SK-N-SH treated with all-trans-retinoic acid at 6 μM for 48 hours (cell line): Measurements from ENCODE around the gene SLC7A5.
"Not testable (repeated sequence)": the region's sequence is repeated elsewhere in the genome, so short reads cannot be mapped to it uniquely, and the experiment has no call there.

Experiments used
- ATAC-seq: fragments of 200-7000 bp; cut with Tn5 transposase; 3 replicates; pipeline ENCODE4 v1.9.1; 2020; ENCODE audit warnings: mild to moderate bottlenecking, moderate library complexity
- ARNTL ChIP-seq: fragments of 450-650 bp; formaldehyde crosslinking; IDR thresholded peaks from 2 replicates; pipeline ENCODE4 v1.5.0; 2020; ENCODE audit warnings: low read depth, mild to moderate bottlenecking, moderate library complexity, borderline replicate concordance
- CSDC2 ChIP-seq: fragments of 250-450 bp; sonication (Bioruptor Pico); IDR thresholded peaks from 2 replicates; pipeline ENCODE4 v1.5.0; 2020; ENCODE audit warnings: mild to moderate bottlenecking, moderate library complexity
- ESRRG ChIP-seq: fragments of 250-450 bp; sonication (Bioruptor Pico); IDR thresholded peaks from 2 replicates; pipeline ENCODE4 v1.6.1; 2021; ENCODE audit warnings: mild to moderate bottlenecking
- GLIS3 ChIP-seq: fragments of 250-450 bp; sonication (Bioruptor Pico); IDR thresholded peaks from 2 replicates; pipeline ENCODE4 v1.5.0; 2020; ENCODE audit warnings: mild to moderate bottlenecking, moderate library complexity
- ISL1 ChIP-seq: fragments of 250-450 bp; sonication (Bioruptor Pico); IDR thresholded peaks from 2 replicates; pipeline ENCODE4 v2.1.2; 2022; ENCODE audit warnings: mild to moderate bottlenecking, moderate library complexity
- OSR1 ChIP-seq: fragments of 250-450 bp; sonication (Bioruptor Pico); IDR thresholded peaks from 2 replicates; pipeline ENCODE4 v1.8.0; 2022; ENCODE audit warnings: moderate library complexity, mild to moderate bottlenecking, inconsistent platforms
- PPARA ChIP-seq: fragments of 250-450 bp; sonication (Bioruptor Pico); IDR thresholded peaks from 2 replicates; pipeline ENCODE4 v1.5.0; 2020; ENCODE audit warnings: mild to moderate bottlenecking, borderline replicate concordance
- RARB ChIP-seq: fragments of 250-450 bp; sonication (Bioruptor Pico); IDR thresholded peaks from 2 replicates; pipeline ENCODE4 v1.8.0; 2021; ENCODE audit warnings: mild to moderate bottlenecking, moderate library complexity
- SNAI2 ChIP-seq: fragments of 250-450 bp; sonication (Bioruptor Pico); IDR thresholded peaks from 2 replicates; pipeline ENCODE4 v1.5.0; 2020; ENCODE audit warnings: mild to moderate bottlenecking, moderate library complexity
- TCF4 ChIP-seq: fragments of 250-450 bp; sonication (Bioruptor Pico); IDR thresholded peaks from 2 replicates; pipeline ENCODE4 v1.8.0; 2021; ENCODE audit warnings: mild to moderate bottlenecking, moderate library complexity, borderline replicate concordance
- ZFP3 ChIP-seq: fragments of 250-450 bp; sonication (Bioruptor Pico); IDR thresholded peaks from 2 replicates; pipeline ENCODE4 v1.5.0; 2020; ENCODE audit warnings: mild to moderate bottlenecking, moderate library complexity
- ZFP30 ChIP-seq: fragments of 450-650 bp; formaldehyde crosslinking; IDR thresholded peaks from 2 replicates; pipeline ENCODE4 v1.5.0; 2022; ENCODE audit warnings: mild to moderate bottlenecking, moderate library complexity
- ZNF565 ChIP-seq: fragments of 450-650 bp; formaldehyde crosslinking; conservative IDR thresholded peaks from 2 replicates; pipeline ENCODE4 v1.5.0; 2020; ENCODE audit warnings: low read depth, mild to moderate bottlenecking, moderate library complexity
- ZNF70 ChIP-seq: fragments of 450-650 bp; formaldehyde crosslinking; IDR thresholded peaks from 2 replicates; pipeline ENCODE4 v1.5.0; 2020; ENCODE audit warnings: mild to moderate bottlenecking, moderate library complexity
- ZNF8 ChIP-seq: fragments of 450-650 bp; formaldehyde crosslinking; IDR thresholded peaks from 2 replicates; pipeline ENCODE4 v1.5.0; 2020; ENCODE audit warnings: mild to moderate bottlenecking, moderate library complexity
- TF ChIP-seq, protein P1 (sequence below): fragments of 250-450 bp; sonication (Bioruptor Pico); IDR thresholded peaks from 2 replicates; pipeline ENCODE4 v1.5.1; 2021; ENCODE audit warnings: mild to moderate bottlenecking, moderate library complexity
- TF ChIP-seq, protein P2 (sequence below): fragments of 250-450 bp; sonication (Bioruptor Pico); IDR thresholded peaks from 2 replicates; pipeline ENCODE4 v1.8.0; 2020; ENCODE audit warnings: mild to moderate bottlenecking, moderate library complexity, borderline replicate concordance
- TF ChIP-seq, protein P3 (sequence below): fragments of 250-450 bp; sonication (Bioruptor Pico); IDR thresholded peaks from 2 replicates; pipeline ENCODE4 v1.5.0; 2020; ENCODE audit warnings: mild to moderate bottlenecking, moderate library complexity
- TF ChIP-seq, protein P4 (sequence below): fragments of 250-450 bp; sonication (Bioruptor Pico); IDR thresholded peaks from 2 replicates; pipeline ENCODE4 v1.8.0; 2021; ENCODE audit warnings: low read depth, mild to moderate bottlenecking, moderate library complexity, borderline replicate concordance

SLC7A5 gene

DNA sequence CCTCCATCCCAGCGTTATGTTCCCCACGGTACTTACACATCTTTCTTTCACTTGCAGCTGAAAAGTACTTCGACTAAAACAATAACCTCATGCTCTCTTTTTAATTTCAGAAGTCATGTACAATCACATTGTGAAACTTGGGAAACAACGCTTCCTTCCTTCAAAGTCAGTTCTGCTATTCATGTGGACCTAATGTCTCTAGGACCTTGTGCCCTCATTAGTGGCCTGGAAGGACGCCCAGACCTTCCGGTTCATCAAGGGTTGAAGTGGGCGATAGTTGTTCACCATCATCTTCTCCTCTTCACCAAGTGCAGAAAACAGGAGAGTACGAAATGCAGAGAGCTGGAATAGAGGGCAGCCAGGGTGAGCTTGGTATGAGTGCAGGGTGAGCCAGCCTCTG, 18.6 kb upstream of the SLC7A5 start:
- not testable (repeated sequence) for ATAC-seq

DNA sequence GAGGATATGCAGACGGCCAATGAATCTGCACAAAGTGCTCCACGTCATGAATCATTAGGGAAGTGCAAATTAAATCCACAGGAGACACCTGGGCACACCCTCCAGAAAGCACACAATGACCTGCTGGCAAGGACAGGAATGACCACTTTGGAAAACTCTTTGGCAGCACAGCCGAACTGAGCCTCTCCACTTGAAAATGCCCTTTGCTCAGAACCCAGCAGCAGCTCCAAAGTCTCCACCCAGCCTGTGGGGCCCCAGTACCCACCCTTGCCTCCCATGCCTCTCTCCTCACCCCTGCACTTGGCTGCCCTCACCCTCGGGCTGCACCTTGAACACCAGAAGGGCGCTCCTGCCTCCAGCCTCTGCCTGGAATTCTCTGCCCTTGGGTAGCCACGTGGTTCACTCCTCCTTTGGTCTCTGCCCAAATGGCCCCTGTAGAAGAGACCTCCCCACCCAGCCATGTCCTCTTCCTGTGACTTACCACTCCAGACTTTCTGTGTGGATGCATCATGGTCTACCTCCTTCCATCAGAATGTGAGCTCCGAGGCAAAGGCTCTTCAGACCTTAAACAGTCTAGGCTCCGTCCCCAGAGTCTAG, 16.2 kb upstream of the SLC7A5 start:
- ATAC-seq, result not testable (repeated sequence)

DNA sequence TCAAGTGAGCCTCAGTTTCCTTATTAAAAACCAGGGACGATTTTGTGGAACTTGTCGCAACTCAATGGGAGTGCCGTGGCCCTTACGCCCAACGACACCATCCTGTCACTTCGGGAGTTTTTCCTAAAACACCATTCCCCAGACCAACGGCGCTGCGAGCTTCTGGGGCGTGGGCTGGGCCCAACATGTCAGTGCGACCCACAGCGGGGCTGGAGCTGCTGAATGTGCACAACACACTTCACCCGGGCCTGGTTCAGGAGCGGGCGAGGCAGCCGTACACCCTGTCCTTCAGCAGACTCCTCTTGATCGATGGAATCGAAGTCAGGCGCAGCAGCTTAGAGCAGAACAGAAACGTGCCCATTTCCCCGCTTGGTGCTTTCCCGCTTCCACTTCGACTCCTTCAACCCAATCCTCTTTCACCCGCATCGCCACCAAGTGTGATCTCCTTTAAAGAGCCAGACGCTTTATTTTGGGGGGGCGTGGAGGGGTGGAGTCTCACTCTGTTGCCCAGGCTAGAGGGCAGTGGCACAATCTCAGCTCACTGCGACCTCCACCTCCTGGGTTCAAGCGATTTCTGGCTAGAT, 13.2 kb upstream of the SLC7A5 start:
- TF ChIP-seq ZNF8 (CRISPR knock-in tag), result no peak
- no peak for TF ChIP-seq ZNF70 (CRISPR knock-in tag)
- TF ChIP-seq, protein P1, sequence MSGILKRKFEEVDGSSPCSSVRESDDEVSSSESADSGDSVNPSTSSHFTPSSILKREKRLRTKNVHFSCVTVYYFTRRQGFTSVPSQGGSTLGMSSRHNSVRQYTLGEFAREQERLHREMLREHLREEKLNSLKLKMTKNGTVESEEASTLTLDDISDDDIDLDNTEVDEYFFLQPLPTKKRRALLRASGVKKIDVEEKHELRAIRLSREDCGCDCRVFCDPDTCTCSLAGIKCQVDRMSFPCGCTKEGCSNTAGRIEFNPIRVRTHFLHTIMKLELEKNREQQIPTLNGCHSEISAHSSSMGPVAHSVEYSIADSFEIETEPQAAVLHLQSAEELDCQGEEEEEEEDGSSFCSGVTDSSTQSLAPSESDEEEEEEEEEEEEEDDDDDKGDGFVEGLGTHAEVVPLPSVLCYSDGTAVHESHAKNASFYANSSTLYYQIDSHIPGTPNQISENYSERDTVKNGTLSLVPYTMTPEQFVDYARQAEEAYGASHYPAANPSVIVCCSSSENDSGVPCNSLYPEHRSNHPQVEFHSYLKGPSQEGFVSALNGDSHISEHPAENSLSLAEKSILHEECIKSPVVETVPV (CRISPR knock-in tag), result no peak
- TF ChIP-seq, protein P2, sequence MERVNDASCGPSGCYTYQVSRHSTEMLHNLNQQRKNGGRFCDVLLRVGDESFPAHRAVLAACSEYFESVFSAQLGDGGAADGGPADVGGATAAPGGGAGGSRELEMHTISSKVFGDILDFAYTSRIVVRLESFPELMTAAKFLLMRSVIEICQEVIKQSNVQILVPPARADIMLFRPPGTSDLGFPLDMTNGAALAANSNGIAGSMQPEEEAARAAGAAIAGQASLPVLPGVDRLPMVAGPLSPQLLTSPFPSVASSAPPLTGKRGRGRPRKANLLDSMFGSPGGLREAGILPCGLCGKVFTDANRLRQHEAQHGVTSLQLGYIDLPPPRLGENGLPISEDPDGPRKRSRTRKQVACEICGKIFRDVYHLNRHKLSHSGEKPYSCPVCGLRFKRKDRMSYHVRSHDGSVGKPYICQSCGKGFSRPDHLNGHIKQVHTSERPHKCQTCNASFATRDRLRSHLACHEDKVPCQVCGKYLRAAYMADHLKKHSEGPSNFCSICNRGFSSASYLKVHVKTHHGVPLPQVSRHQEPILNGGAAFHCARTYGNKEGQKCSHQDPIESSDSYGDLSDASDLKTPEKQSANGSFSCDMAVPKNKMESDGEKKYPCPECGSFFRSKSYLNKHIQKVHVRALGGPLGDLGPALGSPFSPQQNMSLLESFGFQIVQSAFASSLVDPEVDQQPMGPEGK (CRISPR knock-in tag), result no peak
- TF ChIP-seq CSDC2, result no peak
- TF ChIP-seq ESRRG (CRISPR knock-in tag), result no peak
- TF ChIP-seq ARNTL (CRISPR knock-in tag), result no peak
- no peak for TF ChIP-seq GLIS3
- TF ChIP-seq TCF4 (CRISPR knock-in tag), result no peak
- no peak for TF ChIP-seq ZFP30
- TF ChIP-seq SNAI2 (CRISPR knock-in tag), result no peak
- TF ChIP-seq ZFP3 (CRISPR knock-in tag), result no peak
- no peak for TF ChIP-seq ZNF565 (CRISPR knock-in tag)
- TF ChIP-seq, protein P3, sequence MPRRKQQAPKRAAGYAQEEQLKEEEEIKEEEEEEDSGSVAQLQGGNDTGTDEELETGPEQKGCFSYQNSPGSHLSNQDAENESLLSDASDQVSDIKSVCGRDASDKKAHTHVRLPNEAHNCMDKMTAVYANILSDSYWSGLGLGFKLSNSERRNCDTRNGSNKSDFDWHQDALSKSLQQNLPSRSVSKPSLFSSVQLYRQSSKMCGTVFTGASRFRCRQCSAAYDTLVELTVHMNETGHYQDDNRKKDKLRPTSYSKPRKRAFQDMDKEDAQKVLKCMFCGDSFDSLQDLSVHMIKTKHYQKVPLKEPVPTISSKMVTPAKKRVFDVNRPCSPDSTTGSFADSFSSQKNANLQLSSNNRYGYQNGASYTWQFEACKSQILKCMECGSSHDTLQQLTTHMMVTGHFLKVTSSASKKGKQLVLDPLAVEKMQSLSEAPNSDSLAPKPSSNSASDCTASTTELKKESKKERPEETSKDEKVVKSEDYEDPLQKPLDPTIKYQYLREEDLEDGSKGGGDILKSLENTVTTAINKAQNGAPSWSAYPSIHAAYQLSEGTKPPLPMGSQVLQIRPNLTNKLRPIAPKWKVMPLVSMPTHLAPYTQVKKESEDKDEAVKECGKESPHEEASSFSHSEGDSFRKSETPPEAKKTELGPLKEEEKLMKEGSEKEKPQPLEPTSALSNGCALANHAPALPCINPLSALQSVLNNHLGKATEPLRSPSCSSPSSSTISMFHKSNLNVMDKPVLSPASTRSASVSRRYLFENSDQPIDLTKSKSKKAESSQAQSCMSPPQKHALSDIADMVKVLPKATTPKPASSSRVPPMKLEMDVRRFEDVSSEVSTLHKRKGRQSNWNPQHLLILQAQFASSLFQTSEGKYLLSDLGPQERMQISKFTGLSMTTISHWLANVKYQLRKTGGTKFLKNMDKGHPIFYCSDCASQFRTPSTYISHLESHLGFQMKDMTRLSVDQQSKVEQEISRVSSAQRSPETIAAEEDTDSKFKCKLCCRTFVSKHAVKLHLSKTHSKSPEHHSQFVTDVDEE (CRISPR knock-in tag), result no peak
- no peak for TF ChIP-seq ISL1 (CRISPR knock-in tag)
- TF ChIP-seq, protein P4, sequence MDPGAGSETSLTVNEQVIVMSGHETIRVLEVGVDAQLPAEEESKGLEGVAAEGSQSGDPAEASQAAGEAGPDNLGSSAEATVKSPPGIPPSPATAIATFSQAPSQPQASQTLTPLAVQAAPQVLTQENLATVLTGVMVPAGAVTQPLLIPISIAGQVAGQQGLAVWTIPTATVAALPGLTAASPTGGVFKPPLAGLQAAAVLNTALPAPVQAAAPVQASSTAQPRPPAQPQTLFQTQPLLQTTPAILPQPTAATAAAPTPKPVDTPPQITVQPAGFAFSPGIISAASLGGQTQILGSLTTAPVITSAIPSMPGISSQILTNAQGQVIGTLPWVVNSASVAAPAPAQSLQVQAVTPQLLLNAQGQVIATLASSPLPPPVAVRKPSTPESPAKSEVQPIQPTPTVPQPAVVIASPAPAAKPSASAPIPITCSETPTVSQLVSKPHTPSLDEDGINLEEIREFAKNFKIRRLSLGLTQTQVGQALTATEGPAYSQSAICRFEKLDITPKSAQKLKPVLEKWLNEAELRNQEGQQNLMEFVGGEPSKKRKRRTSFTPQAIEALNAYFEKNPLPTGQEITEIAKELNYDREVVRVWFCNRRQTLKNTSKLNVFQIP (CRISPR knock-in tag), result no peak
- TF ChIP-seq OSR1 (CRISPR knock-in tag), result no peak
- TF ChIP-seq PPARA (CRISPR knock-in tag), result no peak
- no peak for TF ChIP-seq RARB (CRISPR knock-in tag)
- TF ChIP-seq, all 23 proteins: peak for 0
- ATAC-seq, result no peak

DNA sequence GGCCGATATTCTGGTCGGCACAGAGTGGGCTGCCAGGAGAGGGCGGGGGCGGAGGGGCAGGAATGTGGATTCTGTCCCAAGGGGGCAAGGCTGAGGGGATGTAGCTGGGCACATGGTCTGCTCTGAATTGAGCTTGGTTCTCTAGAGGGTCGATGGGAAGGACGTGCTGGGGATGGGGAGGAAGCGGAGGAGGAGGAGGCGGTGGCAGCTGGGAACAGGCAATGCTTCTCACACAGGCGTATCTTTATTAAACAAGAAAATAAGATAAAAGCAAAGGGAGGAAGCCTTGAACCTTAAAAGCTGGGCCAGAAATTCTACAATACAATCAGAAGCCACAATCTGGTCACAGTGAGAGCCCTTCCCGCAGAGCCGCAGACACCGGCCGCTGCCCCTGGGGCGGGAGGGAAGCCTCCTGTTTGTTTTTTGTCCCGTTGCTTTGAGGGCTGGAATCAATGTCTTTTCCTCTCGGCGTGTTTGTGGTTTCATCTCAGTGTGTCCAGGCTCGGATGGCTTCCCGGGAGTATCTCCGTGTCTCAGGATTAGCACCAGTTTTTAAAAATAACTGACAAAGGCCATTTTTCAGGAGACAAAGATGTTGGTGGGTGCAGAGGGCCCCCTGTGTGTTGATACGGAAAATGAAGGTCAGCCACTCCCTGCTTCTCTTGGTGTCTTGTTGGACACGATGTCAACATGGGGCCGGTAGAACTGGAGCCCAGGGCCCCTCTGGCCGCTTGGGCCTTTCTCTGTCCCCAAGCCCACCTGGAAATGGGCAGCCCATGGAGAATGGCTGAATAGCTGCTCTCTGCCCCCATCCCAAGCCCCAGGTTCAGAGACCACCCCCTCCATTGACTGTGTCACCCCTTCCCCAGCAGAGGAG, 12.3 kb upstream of the SLC7A5 start:
- no peak for ATAC-seq
- TF ChIP-seq GLIS3, result no peak
- no peak for TF ChIP-seq SNAI2 (CRISPR knock-in tag)
- TF ChIP-seq RARB (CRISPR knock-in tag), result no peak
- TF ChIP-seq ZFP3 (CRISPR knock-in tag), result no peak
- TF ChIP-seq, protein P3 (CRISPR knock-in tag), result no peak
- TF ChIP-seq, protein P2 (CRISPR knock-in tag), result no peak
- no peak for TF ChIP-seq ZFP30
- TF ChIP-seq ESRRG (CRISPR knock-in tag), result no peak
- no peak for TF ChIP-seq ZNF565 (CRISPR knock-in tag)
